HCT116 (cell line): ENCODE data around the gene WIPI1. TPM values are rescaled to one million over a fixed set of nuclear protein-coding genes. Genes with fewer than 3 reads are reported as not detected.

Source experiments
- ATAC-seq: fragments of 200-7000 bp; cut with Tn5 transposase; 2 replicates; pipeline ENCODE4 v1.9.1; 2020; ENCODE audit warnings: mild to moderate bottlenecking, moderate library complexity
- BruUV-seq: library from RNA; stranded (reverse); fragments of 400-500 nt; replicated peaks from 2 replicates; lab custom pipeline; 2021; lab: Mats Ljungman, UMichigan
- CTCF ChIA-PET: fragments of 300-600 bp; sonication (Branson Sonifier 250); formaldehyde crosslinking; loops from one replicate; lab custom pipeline; 2021; ENCODE audit warnings: antibody characterized with exemption; lab: Charles Lee
- POLR2A ChIA-PET: fragments of 300-600, 350-600 bp; sonication (Branson Sonifier 250); formaldehyde crosslinking; loops from one replicate; lab custom pipeline; 2021; ENCODE audit warnings: antibody characterized with exemption; lab: Charles Lee
- RAD21 ChIA-PET, 2 experiments: fragments of 300-600 bp; sonication (Branson Sonifier 250); formaldehyde crosslinking; loops; one replicate each; lab custom pipeline; 2023; ENCODE audit warnings: low total read pairs in 2 of 2; ENCODE audit not compliant: uncharacterized antibody in 2 of 2, unreplicated experiment in 2 of 2, low non-redundant PET in 1 of 2; lab: Charles Lee
- DNase-seq: peaks from one replicate; pipeline ENCODE4 v3.0.0-alpha.2; 2010; ENCODE audit warnings: low read depth, low spot score
- H2AFZ ChIP-seq: fragments of 200-600 bp; shearing (Covaris generic), sonication (generic); 2 replicates; pipeline ENCODE4 v1.6.1; 2017; ENCODE audit warnings: low read depth, mixed run types, mixed read lengths, antibody characterized with exemption, low read length; ENCODE audit not compliant: poor library complexity, severe bottlenecking
- H3K27ac ChIP-seq: 2 replicates; pipeline ENCODE4 v1.5.1; 2012; ENCODE audit warnings: low read depth, low read length
- H3K27me3 ChIP-seq: fragments of 200-600 bp; sonication (generic); 2 replicates; pipeline ENCODE4 v1.6.1; 2016; ENCODE audit warnings: mixed run types, low read length, mixed read lengths; ENCODE audit not compliant: insufficient read depth
- H3K36me3 ChIP-seq, 2 experiments: fragments of 200-500 bp in 1 of 2; fragments of 200-600 bp in 1 of 2; sonication (Bioruptor generic) in 1 of 2; sonication (generic) in 1 of 2; 2 replicates each; pipeline versions ENCODE4 v1.5.1 to v1.6.1; 2014 to 2016; ENCODE audit warnings: low read length in 2 of 2, inconsistent platforms in 1 of 2, mixed read lengths in 1 of 2, mixed run types in 1 of 2; ENCODE audit not compliant: insufficient read depth in 2 of 2, control insufficient read depth in 1 of 2
- H3K4me1 ChIP-seq, 2 experiments: fragments of 200-600 bp in 1 of 2; sonication (generic) in 1 of 2; 2 replicates each; pipeline versions ENCODE4 v1.5.1 to v1.6.1; 2012 to 2017; ENCODE audit warnings: low read length in 2 of 2, inconsistent platforms in 1 of 2, mild to moderate bottlenecking in 1 of 2, mixed read lengths in 1 of 2, mixed run types in 1 of 2, moderate library complexity in 1 of 2; ENCODE audit not compliant: insufficient read depth in 2 of 2, control insufficient read depth in 1 of 2
- H3K4me2 ChIP-seq: fragments of 200-600 bp; sonication (generic); 2 replicates; pipeline ENCODE4 v1.6.1; 2017; ENCODE audit warnings: mixed run types, low read length, mixed read lengths
- H3K4me3 ChIP-seq, 2 experiments: fragments of 200-600 bp in 1 of 2; sonication (generic) in 1 of 2; replicated peaks in 1 of 2; 2 replicates each; pipeline ENCODE4 v1.5.1; 2011 to 2016; ENCODE audit warnings: low read length in 2 of 2, control low read depth in 1 of 2, low read depth in 1 of 2, mild to moderate bottlenecking in 1 of 2, mixed read lengths in 1 of 2, mixed run types in 1 of 2
- H3K79me2 ChIP-seq: fragments of 200-600 bp; sonication (generic); 2 replicates; pipeline ENCODE4 v1.6.1; 2017; ENCODE audit warnings: mild to moderate bottlenecking, mixed run types, low read length, moderate library complexity, mixed read lengths; ENCODE audit not compliant: insufficient read depth
- H3K9ac ChIP-seq: fragments of 200-600 bp; sonication (generic); 2 replicates; pipeline ENCODE4 v1.6.1; 2016; ENCODE audit warnings: low read length, mixed read lengths
- H3K9me2 ChIP-seq: fragments of 200-600 bp; sonication (generic), shearing (Covaris generic); 2 replicates; pipeline ENCODE4 v1.6.1; 2017; ENCODE audit warnings: mixed run types, mild to moderate bottlenecking, moderate library complexity; ENCODE audit not compliant: insufficient read depth
- H3K9me3 ChIP-seq, 2 experiments: fragments of 200-500 bp in 1 of 2; fragments of 200-600 bp in 1 of 2; sonication (Bioruptor generic) in 1 of 2; sonication (generic) in 1 of 2; 2 replicates each; pipeline ENCODE4 v1.6.1; 2014 to 2017; ENCODE audit warnings: low read length in 2 of 2, mixed read lengths in 2 of 2, inconsistent platforms in 1 of 2, low read depth in 1 of 2, mild to moderate bottlenecking in 1 of 2, mixed run types in 1 of 2, moderate library complexity in 1 of 2; ENCODE audit not compliant: control insufficient read depth in 1 of 2, insufficient read depth in 1 of 2
- H4K20me1 ChIP-seq: fragments of 200-600 bp; sonication (generic), shearing (Covaris generic); 2 replicates; pipeline ENCODE4 v1.6.1; 2017; ENCODE audit warnings: mixed run types, mild to moderate bottlenecking, moderate library complexity; ENCODE audit not compliant: insufficient read depth
- CBX3 ChIP-seq: IDR thresholded peaks from 2 replicates; pipeline ENCODE4 v1.6.1; 2012; ENCODE audit warnings: low read depth
- CEBPB ChIP-seq: IDR thresholded peaks from 2 replicates; pipeline ENCODE4 v1.6.1; 2012; ENCODE audit warnings: low read depth
- ELF1 ChIP-seq: IDR thresholded peaks from 2 replicates; pipeline ENCODE4 v1.6.1; 2012; ENCODE audit warnings: low read depth, borderline replicate concordance
- EZH2 ChIP-seq: fragments of 200-600 bp; sonication (generic); IDR thresholded peaks from 2 replicates; pipeline ENCODE4 v1.6.1; 2017; ENCODE audit warnings: antibody characterized with exemption, mixed run types
- EZH2phosphoT487 ChIP-seq: fragments of 200-600 bp; IDR thresholded peaks from 2 replicates; pipeline ENCODE4 v1.6.1; 2018; ENCODE audit warnings: antibody characterized with exemption, borderline replicate concordance
- FOSL1 ChIP-seq: IDR thresholded peaks from 2 replicates; pipeline ENCODE4 v1.6.1; 2012; ENCODE audit warnings: low read depth
- JUND ChIP-seq: IDR thresholded peaks from 2 replicates; pipeline ENCODE4 v1.6.1; 2012
- POLR2A ChIP-seq: IDR thresholded peaks from 2 replicates; pipeline ENCODE4 v1.7.0; 2011; ENCODE audit warnings: borderline replicate concordance; ENCODE audit not compliant: insufficient read depth, insufficient read length; ENCODE audit errors: extremely low read depth
- POLR2AphosphoS5 ChIP-seq: IDR thresholded peaks from 2 replicates; pipeline ENCODE4 v1.6.1; 2011; ENCODE audit warnings: mild to moderate bottlenecking, low read depth, low read length, moderate library complexity
- RAD21 ChIP-seq: IDR thresholded peaks from 2 replicates; pipeline ENCODE4 v1.6.1; 2012; ENCODE audit warnings: low read depth, mild to moderate bottlenecking
- SIN3A ChIP-seq: IDR thresholded peaks from 2 replicates; pipeline ENCODE4 v1.6.1; 2012; ENCODE audit warnings: low read depth
- SP1 ChIP-seq: IDR thresholded peaks from 2 replicates; pipeline ENCODE4 v1.6.1; 2012; ENCODE audit warnings: low read depth
- SRF ChIP-seq: IDR thresholded peaks from 2 replicates; pipeline ENCODE4 v1.6.1; 2012; ENCODE audit warnings: low read depth
- TCF7L2 ChIP-seq: IDR thresholded peaks from 2 replicates; pipeline ENCODE4 v1.7.0; 2011; ENCODE audit warnings: borderline replicate concordance, inconsistent platforms; ENCODE audit not compliant: insufficient read depth, insufficient read length; ENCODE audit errors: extremely low read depth
- ZBTB33 ChIP-seq: IDR thresholded peaks from 2 replicates; pipeline ENCODE4 v1.6.1; 2011; ENCODE audit warnings: mild to moderate bottlenecking, low read length, moderate library complexity; ENCODE audit not compliant: insufficient replicate concordance; ENCODE audit errors: extremely low read depth
- ZFX ChIP-seq: fragments of 450-650 bp; IDR thresholded peaks from 2 replicates; pipeline ENCODE4 v1.6.1; 2017
- ZNF274 ChIP-seq: fragments of 200-500 bp; sonication (Bioruptor generic); IDR thresholded peaks from 2 replicates; pipeline ENCODE4 v1.6.1; 2014; ENCODE audit warnings: mild to moderate bottlenecking, low read depth, low read length, inconsistent platforms
- intact Hi-C: fragments of 100-400 bp; cut with micrococcal nuclease; formaldehyde crosslinking; loops from 2 replicates; pipeline ENCODE4 v1.10.0; 2022
- total RNA-seq: library from RNA; stranded (reverse); gene quantifications from one replicate; pipeline ENCODE4 v1.2.1, GENCODE V29; 2021; ENCODE audit not compliant: unreplicated experiment
- TF ChIP-seq, protein P1 (sequence below): IDR thresholded peaks from 2 replicates; pipeline ENCODE4 v1.6.1; 2012
- TF ChIP-seq, protein P2 (sequence below): IDR thresholded peaks from 2 replicates; pipeline ENCODE4 v1.6.1; 2012; ENCODE audit warnings: low read depth
- TF ChIP-seq, protein P3 (sequence below): IDR thresholded peaks from 2 replicates; pipeline ENCODE4 v1.6.1; 2012

The WIPI1 gene
- total RNA-seq, 1 experiment from 2014 or later = 21.5 TPM

GRCh38 chr17:68378268-68379176 lies 78.8 kb downstream of the WIPI1 start:
- BruUV-seq = TSS peak; percentile 66
- H3K9ac ChIP-seq = peak overlapping the region; percentile 58
- no peak for TF ChIP-seq ZBTB33
- TF ChIP-seq SP1 = peak; percentile 60
- no peak for TF ChIP-seq CBX3
- TF ChIP-seq, protein P1, sequence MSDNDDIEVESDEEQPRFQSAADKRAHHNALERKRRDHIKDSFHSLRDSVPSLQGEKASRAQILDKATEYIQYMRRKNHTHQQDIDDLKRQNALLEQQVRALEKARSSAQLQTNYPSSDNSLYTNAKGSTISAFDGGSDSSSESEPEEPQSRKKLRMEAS = peak; percentile 85
- TF ChIP-seq CEBPB = peak; percentile 99
- no peak for TF ChIP-seq FOSL1
- no peak for TF ChIP-seq SIN3A
- 0 out of 2 replicates have a peak, but pooled peaks have one; percentile 2 for TF ChIP-seq RAD21
- TF ChIP-seq POLR2A = no peak
- no peak for TF ChIP-seq JUND
- TF ChIP-seq ZFX = no peak
- TF ChIP-seq EZH2 = no peak
- TF ChIP-seq TCF7L2 = peak; percentile 60
- TF ChIP-seq POLR2AphosphoS5 = peak; percentile 50
- TF ChIP-seq, protein P2, sequence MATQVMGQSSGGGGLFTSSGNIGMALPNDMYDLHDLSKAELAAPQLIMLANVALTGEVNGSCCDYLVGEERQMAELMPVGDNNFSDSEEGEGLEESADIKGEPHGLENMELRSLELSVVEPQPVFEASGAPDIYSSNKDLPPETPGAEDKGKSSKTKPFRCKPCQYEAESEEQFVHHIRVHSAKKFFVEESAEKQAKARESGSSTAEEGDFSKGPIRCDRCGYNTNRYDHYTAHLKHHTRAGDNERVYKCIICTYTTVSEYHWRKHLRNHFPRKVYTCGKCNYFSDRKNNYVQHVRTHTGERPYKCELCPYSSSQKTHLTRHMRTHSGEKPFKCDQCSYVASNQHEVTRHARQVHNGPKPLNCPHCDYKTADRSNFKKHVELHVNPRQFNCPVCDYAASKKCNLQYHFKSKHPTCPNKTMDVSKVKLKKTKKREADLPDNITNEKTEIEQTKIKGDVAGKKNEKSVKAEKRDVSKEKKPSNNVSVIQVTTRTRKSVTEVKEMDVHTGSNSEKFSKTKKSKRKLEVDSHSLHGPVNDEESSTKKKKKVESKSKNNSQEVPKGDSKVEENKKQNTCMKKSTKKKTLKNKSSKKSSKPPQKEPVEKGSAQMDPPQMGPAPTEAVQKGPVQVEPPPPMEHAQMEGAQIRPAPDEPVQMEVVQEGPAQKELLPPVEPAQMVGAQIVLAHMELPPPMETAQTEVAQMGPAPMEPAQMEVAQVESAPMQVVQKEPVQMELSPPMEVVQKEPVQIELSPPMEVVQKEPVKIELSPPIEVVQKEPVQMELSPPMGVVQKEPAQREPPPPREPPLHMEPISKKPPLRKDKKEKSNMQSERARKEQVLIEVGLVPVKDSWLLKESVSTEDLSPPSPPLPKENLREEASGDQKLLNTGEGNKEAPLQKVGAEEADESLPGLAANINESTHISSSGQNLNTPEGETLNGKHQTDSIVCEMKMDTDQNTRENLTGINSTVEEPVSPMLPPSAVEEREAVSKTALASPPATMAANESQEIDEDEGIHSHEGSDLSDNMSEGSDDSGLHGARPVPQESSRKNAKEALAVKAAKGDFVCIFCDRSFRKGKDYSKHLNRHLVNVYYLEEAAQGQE = no peak
- no peak for TF ChIP-seq ELF1
- TF ChIP-seq ZNF274 = no peak
- TF ChIP-seq EZH2phosphoT487 = no peak
- no peak for TF ChIP-seq SRF
- TF ChIP-seq, protein P3, sequence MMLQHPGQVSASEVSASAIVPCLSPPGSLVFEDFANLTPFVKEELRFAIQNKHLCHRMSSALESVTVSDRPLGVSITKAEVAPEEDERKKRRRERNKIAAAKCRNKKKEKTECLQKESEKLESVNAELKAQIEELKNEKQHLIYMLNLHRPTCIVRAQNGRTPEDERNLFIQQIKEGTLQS = no peak

More at GRCh38 chr17:68378268-68379176, 78.8 kb downstream of the WIPI1 start:
- Histone ChIP-seq H3K79me2 (no peaks in the 10 kb centered on the region), H4K20me1 (no peaks in the 10 kb centered on the region), H2AFZ (no peak overlapping the region), H3K4me2 (peak overlapping the region; percentile 60), H3K4me3 (peak overlapping the region; percentile 20 to 31), H3K9me3 (no peaks in the 10 kb centered on the region), H3K4me1 (peaks cover 67 to 72% of the 10 kb centered on the region in 2 experiments), H3K9me2 (no peaks in the 10 kb centered on the region), H3K27ac (peak overlapping the region; percentile 96), H3K36me3 (no peaks in the 10 kb centered on the region), H3K27me3 (no peaks in the 10 kb centered on the region)
- DNase-seq (peak; percentile 63), ATAC-seq (peak; percentile 60)
- POLR2A ChIA-PET = no interaction called here
- intact Hi-C loops = no loop called here
- RAD21 ChIA-PET = no interaction called here
- CTCF ChIA-PET = interaction anchor here (0.8 kb wide), 1 partner anchor 20 kb away, joined by 3 read pairs; no protein-coding TSS in a partner anchor
